B cell (primary cell): ENCODE data around the gene LTBP2. TPM values are rescaled to one million over a fixed set of nuclear protein-coding genes. Genes with fewer than 3 reads are reported as not detected.

Experiments
- ATAC-seq: fragments of 200-7000 bp; cut with Tn5 transposase; one replicate; pipeline ENCODE4 v1.10.0; 2021; ENCODE audit warnings: low read depth, mild to moderate bottlenecking, moderate number of reproducible peaks, moderate library complexity
- CTCF ChIA-PET: fragments of 350-600 bp; sonication (Branson Sonifier 250); formaldehyde crosslinking; loops from one replicate; lab custom pipeline; 2021; ENCODE audit warnings: antibody characterized with exemption, inconsistent platforms; lab: Charles Lee
- POLR2A ChIA-PET: fragments of 350-600 bp; sonication (Branson Sonifier 250); formaldehyde crosslinking; loops from one replicate; lab custom pipeline; 2021; ENCODE audit warnings: antibody characterized with exemption; lab: Charles Lee
- DNase-seq: peaks from one replicate; pipeline ENCODE4 v3.0.0; 2013
- H2AFZ ChIP-seq: 2 replicates; pipeline ENCODE4 v1.6.1; 2012; ENCODE audit warnings: mild to moderate bottlenecking, low read depth, low read length; ENCODE audit not compliant: insufficient read depth, poor library complexity, severe bottlenecking
- H3K27ac ChIP-seq, 2 donors: 1 replicate in 1 of 2; 2 replicates in 1 of 2; pipeline ENCODE4 v1.5.1; 2012 to 2013; ENCODE audit warnings: low read length in 2 of 2, mild to moderate bottlenecking in 2 of 2, moderate library complexity in 1 of 2
- H3K27me3 ChIP-seq, 4 experiments: fragments of 200-600 bp in 1 of 4; sonication (generic) in 1 of 4; replicated peaks in 1 of 4; 1 replicate in 2 of 4; 2 replicates in 2 of 4; pipeline versions ENCODE4 v1.6.1 to v1.7.0; 2013 to 2016; ENCODE audit warnings: low read length in 3 of 4, mild to moderate bottlenecking in 2 of 4, mixed read lengths in 1 of 4, moderate library complexity in 1 of 4; ENCODE audit not compliant: insufficient read depth in 4 of 4, control insufficient read depth in 3 of 4; ENCODE audit errors: control extremely low read depth in 1 of 4
- H3K36me3 ChIP-seq, 2 experiments: replicated peaks in 1 of 2; 1 replicate in 1 of 2; 2 replicates in 1 of 2; pipeline versions ENCODE4 v1.6.1 to v1.7.1; 2013; ENCODE audit warnings: low read length in 1 of 2; ENCODE audit not compliant: insufficient read depth in 2 of 2, control insufficient read depth in 1 of 2; ENCODE audit errors: control extremely low read depth in 1 of 2, extremely low read depth in 1 of 2
- H3K4me1 ChIP-seq, 2 donors: fragments of 200-600 bp in 1 of 2; sonication (generic) in 1 of 2; 1 replicate in 1 of 2; 2 replicates in 1 of 2; pipeline versions ENCODE4 v1.5.1 to v1.6.1; 2013 to 2017; ENCODE audit warnings: low read length in 2 of 2; ENCODE audit not compliant: control insufficient read depth in 2 of 2, insufficient read depth in 2 of 2
- H3K4me2 ChIP-seq: replicated peaks from 2 replicates; pipeline ENCODE3; 2012; ENCODE audit warnings: mild to moderate bottlenecking, low read depth, low read length; ENCODE audit not compliant: poor library complexity, severe bottlenecking
- H3K4me3 ChIP-seq, 5 experiments: fragments of 200-600 bp in 1 of 5; sonication (generic) in 1 of 5; 1 replicate in 3 of 5; 2 replicates in 2 of 5; pipeline versions ENCODE4 v1.5.1 to v1.7.0; 2011 to 2016; ENCODE audit warnings: low read length in 4 of 5, mild to moderate bottlenecking in 4 of 5, low read depth in 2 of 5, control low read depth in 1 of 5, moderate library complexity in 1 of 5; ENCODE audit not compliant: insufficient read depth in 1 of 5; ENCODE audit errors: control extremely low read depth in 1 of 5, extremely low read depth in 1 of 5
- H3K79me2 ChIP-seq: fragments of 200-600 bp; sonication (generic); one replicate; pipeline ENCODE4 v1.6.0; 2016; ENCODE audit warnings: low read length; ENCODE audit not compliant: control insufficient read depth, insufficient read depth
- H3K9ac ChIP-seq: fragments of 200-600 bp; sonication (generic); 2 replicates; pipeline ENCODE4 v1.6.1; 2017; ENCODE audit warnings: mild to moderate bottlenecking, low read length, moderate library complexity
- H3K9me3 ChIP-seq, 3 donors: one replicate each; pipeline versions ENCODE4 v1.6.1 to v1.7.1; 2013; ENCODE audit warnings: low read length in 2 of 3; ENCODE audit not compliant: control insufficient read depth in 2 of 3, insufficient read depth in 1 of 3; ENCODE audit errors: control extremely low read depth in 1 of 3
- H4K20me1 ChIP-seq: 2 replicates; pipeline ENCODE4 v1.6.0; 2012; ENCODE audit warnings: mild to moderate bottlenecking, low read length; ENCODE audit not compliant: insufficient read depth, control insufficient read depth, poor library complexity, severe bottlenecking
- H3K27ac Mint-ChIP-seq: one replicate; pipeline ENCODE4 v1.8.0; 2021; ENCODE audit warnings: mixed read lengths
- H3K27me3 Mint-ChIP-seq: one replicate; pipeline ENCODE4 v1.8.0; 2021; ENCODE audit warnings: mixed read lengths
- H3K4me1 Mint-ChIP-seq: one replicate; pipeline ENCODE4 v1.8.0; 2021; ENCODE audit warnings: mixed read lengths
- H3K4me3 Mint-ChIP-seq: one replicate; pipeline ENCODE4 v1.8.0; 2021; ENCODE audit warnings: mixed read lengths
- H3K9me3 Mint-ChIP-seq: one replicate; pipeline ENCODE4 v1.8.0; 2022; ENCODE audit warnings: mixed read lengths; ENCODE audit not compliant: insufficient read depth
- CTCF ChIP-seq: fragments of 200-600 bp; IDR thresholded peaks from one replicate; pipeline ENCODE4 v1.8.0; 2022; ENCODE audit warnings: antibody characterized with exemption, mild to moderate bottlenecking
- EZH2 ChIP-seq: IDR thresholded peaks from 2 replicates; pipeline ENCODE4 v1.6.1; 2012; ENCODE audit warnings: borderline replicate concordance, low read depth, mild to moderate bottlenecking, moderate library complexity, low read length; ENCODE audit not compliant: insufficient read depth, poor library complexity, severe bottlenecking
- WGBS: methylation state at CpG from one replicate; pipeline ENCODE4 v1.1.5; 2013; ENCODE audit warnings: missing lambda C conversion rate; ENCODE audit not compliant: insufficient coverage; 5-methylcytosine and 5-hydroxymethylcytosine counted together
- intact Hi-C: fragments of 100-400 bp; cut with micrococcal nuclease; formaldehyde crosslinking; loops from one replicate; pipeline ENCODE4 v1.10.0; 2022
- polyA plus RNA-seq: library from polyadenylated mRNA; depleted of rRNA; stranded (reverse); fragments of >200 nt; gene quantifications from 2 replicates; pipeline ENCODE4 v1.2.3, GENCODE V29; 2012
- total RNA-seq, 2 donors: library from RNA; stranded (reverse); fragments of 120-200 nt in 1 of 2; gene quantifications; 1 replicate in 1 of 2; 2 replicates in 1 of 2; pipeline versions ENCODE4 v1.2.3 to v1.2.4, GENCODE V29; 2013 to 2022

Gene LTBP2
- total and polyA plus RNA-seq, 2 donors (not counting 1 experiment from before 2014, with no cell fraction given), result 0.12 to 0.22 TPM

DNA sequence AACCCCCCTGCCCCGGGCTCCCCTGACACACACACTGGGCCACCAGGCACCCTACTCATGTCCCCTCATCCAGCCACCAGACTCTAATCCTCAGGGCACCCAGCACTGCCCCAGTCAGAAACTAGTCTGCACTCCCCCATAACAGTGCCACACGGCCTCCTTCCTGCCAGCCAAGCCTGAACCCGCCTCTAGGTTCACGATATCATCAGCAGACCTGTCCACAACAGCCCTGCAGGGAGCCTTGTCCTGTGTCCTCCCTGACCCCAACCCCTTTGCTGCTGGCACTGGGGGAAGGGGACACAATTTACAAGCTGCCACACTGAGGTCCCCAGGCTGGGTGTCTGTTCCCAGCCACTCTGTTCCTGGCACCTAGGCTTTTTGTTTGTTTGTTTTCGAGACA lies 33.6 kb downstream of the LTBP2 start:
- Histone ChIP-seq H2AFZ (no peak overlapping the region), H3K36me3 (no peaks in the 10 kb centered on the region), H3K4me1 (peaks cover 0 to 4% of the 10 kb centered on the region in 2 donors), H3K4me3 (no peak overlapping the region), H3K27ac (no peak overlapping the region), H3K9me3 (no peaks in the 10 kb centered on the region), H4K20me1 (no peaks in the 10 kb centered on the region), H3K9ac (no peak overlapping the region), H3K4me2 (no peak overlapping the region), H3K27me3 (no peaks in the 10 kb centered on the region), H3K79me2 (no peaks in the 10 kb centered on the region)
- Mint-ChIP-seq H3K27ac (no peak overlapping the region), H3K4me3 (no peak overlapping the region), H3K4me1 (no peaks in the 10 kb centered on the region), H3K9me3 (no peaks in the 10 kb centered on the region), H3K27me3 (peaks cover 10% of the 10 kb centered on the region)
- DNase-seq (no peak), ATAC-seq (no peak)
- TF ChIP-seq CTCF, result no peak
- TF ChIP-seq EZH2, result no peak
- ChIA-PET CTCF (no interaction called here), POLR2A (no interaction called here)
- WGBS, result 86% methylated on average over 5 of the region's 5 CpGs
- intact Hi-C loops, result no loop called here

- H3K27me3 Mint-ChIP-seq, result peaks cover 14% of the 10 kb centered on the region
- Histone ChIP-seq H3K9me3 (no peaks in the 10 kb centered on the region), H2AFZ (no peak overlapping the region), H3K4me2 (no peak overlapping the region), H3K36me3 (no peaks in the 10 kb centered on the region), H3K27me3 (no peaks in the 10 kb centered on the region), H3K27ac (no peak overlapping the region), H3K9ac (no peak overlapping the region), H4K20me1 (no peaks in the 10 kb centered on the region), H3K79me2 (no peaks in the 10 kb centered on the region), H3K4me3 (no peak overlapping the region), H3K4me1 (peaks cover 0 to 4% of the 10 kb centered on the region in 2 donors)
- H3K9me3 Mint-ChIP-seq, result no peaks in the 10 kb centered on the region
- no peak overlapping the region for H3K27ac Mint-ChIP-seq
- TF ChIP-seq CTCF, result no peak
- TF ChIP-seq EZH2, result no peak
- ATAC-seq (no peak), DNase-seq (no peak)
- ChIA-PET CTCF (interaction anchor here (0.7 kb wide), 2 partner anchors 34 to 465 kb away, joined by 4 to 6 read pairs; partner anchors contain the start of gene LTBP2), POLR2A (no interaction called here)
- intact Hi-C loops, result no loop called here
- H3K4me1 Mint-ChIP-seq, result no peaks in the 10 kb centered on the region
- 91% methylated on average over 3 of the region's 3 CpGs for WGBS
- H3K4me3 Mint-ChIP-seq, result no peak overlapping the region
Measured at GRCh38 chr14:74577948-74578275, 34.1 kb downstream of the LTBP2 start.
